Breast epithelium (tissue), 3 donors: Measurements from ENCODE around the gene WDPCP.

Source experiments
- POLR2A ChIP-seq: fragments of 450-650 bp; IDR thresholded peaks from one replicate; pipeline ENCODE4 v1.6.1; 2016; ENCODE audit warnings: antibody characterized with exemption, mild to moderate bottlenecking, moderate library complexity
- POLR2AphosphoS5 ChIP-seq, 3 donors: sonication (generic); formaldehyde crosslinking; IDR thresholded peaks; one replicate each; pipeline ENCODE4 v1.6.1; 2017; ENCODE audit warnings: antibody characterized with exemption in 3 of 3
- TF ChIP-seq, protein P1 (sequence below), 3 donors: fragments of 450-650 bp; IDR thresholded peaks; one replicate each; pipeline ENCODE4 v1.5.1; 2016 to 2017; ENCODE audit warnings: antibody characterized with exemption in 3 of 3, mild to moderate bottlenecking in 3 of 3, moderate library complexity in 3 of 3

- TF ChIP-seq, protein P1, sequence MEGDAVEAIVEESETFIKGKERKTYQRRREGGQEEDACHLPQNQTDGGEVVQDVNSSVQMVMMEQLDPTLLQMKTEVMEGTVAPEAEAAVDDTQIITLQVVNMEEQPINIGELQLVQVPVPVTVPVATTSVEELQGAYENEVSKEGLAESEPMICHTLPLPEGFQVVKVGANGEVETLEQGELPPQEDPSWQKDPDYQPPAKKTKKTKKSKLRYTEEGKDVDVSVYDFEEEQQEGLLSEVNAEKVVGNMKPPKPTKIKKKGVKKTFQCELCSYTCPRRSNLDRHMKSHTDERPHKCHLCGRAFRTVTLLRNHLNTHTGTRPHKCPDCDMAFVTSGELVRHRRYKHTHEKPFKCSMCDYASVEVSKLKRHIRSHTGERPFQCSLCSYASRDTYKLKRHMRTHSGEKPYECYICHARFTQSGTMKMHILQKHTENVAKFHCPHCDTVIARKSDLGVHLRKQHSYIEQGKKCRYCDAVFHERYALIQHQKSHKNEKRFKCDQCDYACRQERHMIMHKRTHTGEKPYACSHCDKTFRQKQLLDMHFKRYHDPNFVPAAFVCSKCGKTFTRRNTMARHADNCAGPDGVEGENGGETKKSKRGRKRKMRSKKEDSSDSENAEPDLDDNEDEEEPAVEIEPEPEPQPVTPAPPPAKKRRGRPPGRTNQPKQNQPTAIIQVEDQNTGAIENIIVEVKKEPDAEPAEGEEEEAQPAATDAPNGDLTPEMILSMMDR (IDR thresholded peaks at IDR 0.05): no peak
- TF ChIP-seq POLR2A: no peak
- no peak for TF ChIP-seq POLR2AphosphoS5 (IDR thresholded peaks at IDR 0.05)
Observed at GRCh38 chr2:63600881-63601460, 12.7 kb upstream of the WDPCP start.
